Stimulated activated CD4-positive, alpha-beta T cell treated with anti-CD3 and anti-CD28 coated beads, Interleukin-4, amount 100 ng/mL, for 24 hours (primary cell): Measurements from ENCODE around the gene GALR2.

ENCODE experiments used
- DNase-seq: peaks from one replicate; pipeline ENCODE4 v3.0.0-alpha.2; 2020

GALR2 gene

DNA sequence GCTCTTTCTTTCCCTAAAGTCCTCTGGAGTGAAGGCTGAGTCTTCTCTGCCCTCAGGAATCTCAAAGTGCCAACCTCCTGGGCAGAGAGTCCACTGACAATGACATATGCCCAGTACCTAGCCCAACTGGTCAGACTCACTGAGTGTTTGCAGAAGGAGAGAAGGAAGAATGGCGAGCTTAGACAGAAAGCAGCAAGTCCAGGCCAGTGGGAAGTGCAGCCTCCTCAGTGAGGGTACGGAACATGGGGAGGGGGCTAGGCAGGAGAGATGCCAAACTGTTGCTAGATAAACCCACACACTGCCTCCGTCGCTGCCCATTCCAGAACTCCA lies 28.3 kb downstream of the GALR2 start:
- DNase-seq, result no peak

DNA sequence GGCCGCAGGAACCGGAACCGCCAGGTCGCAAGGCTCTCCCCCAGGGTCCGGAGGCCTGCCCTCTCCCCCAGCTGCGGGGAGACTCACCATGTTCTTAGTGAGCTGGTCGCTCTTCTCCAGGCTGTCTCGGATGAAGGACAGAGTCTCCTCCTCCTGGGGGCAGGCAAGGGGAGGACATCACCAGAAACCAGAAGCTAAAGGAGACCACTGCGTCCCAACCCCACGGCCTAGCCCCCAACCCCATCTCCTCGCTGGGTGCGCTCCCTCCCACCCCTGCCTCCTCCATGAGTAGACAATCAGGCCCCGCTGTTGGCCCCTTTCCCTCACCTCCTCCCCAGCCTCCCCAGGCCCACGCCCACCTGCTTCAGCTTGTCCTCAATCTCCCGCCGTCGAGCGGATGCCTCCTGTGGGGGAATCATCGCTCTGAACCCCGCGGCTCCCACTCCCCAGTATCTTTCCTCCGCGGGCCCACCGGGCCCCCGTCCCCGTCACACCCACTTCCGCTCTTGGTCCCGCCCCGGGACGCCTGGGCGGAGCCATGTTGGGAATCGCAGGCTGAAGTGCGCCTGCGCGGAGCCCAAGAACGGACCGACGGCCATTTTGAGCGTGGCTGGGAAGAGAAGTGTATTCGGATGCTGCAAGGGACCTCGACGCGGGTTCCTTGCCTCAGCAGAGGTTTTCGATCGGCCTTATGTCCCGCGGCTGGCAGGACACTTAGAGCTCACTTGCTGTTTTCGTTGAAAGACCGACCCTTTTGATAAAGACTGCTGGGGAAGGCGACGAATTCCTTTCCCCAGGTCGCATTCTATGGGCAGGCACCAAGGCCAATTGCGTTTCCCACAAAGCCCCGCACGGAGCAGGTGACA lies 28.9 kb downstream of the GALR2 start, which contains the start of gene EXOC7:
EXOC7 (minus strand) TSS at position 514 of the 866 bp plus-strand sequence; CDS start at position 419, 95 bp downstream.
- peak; percentile 92 for DNase-seq

DNA sequence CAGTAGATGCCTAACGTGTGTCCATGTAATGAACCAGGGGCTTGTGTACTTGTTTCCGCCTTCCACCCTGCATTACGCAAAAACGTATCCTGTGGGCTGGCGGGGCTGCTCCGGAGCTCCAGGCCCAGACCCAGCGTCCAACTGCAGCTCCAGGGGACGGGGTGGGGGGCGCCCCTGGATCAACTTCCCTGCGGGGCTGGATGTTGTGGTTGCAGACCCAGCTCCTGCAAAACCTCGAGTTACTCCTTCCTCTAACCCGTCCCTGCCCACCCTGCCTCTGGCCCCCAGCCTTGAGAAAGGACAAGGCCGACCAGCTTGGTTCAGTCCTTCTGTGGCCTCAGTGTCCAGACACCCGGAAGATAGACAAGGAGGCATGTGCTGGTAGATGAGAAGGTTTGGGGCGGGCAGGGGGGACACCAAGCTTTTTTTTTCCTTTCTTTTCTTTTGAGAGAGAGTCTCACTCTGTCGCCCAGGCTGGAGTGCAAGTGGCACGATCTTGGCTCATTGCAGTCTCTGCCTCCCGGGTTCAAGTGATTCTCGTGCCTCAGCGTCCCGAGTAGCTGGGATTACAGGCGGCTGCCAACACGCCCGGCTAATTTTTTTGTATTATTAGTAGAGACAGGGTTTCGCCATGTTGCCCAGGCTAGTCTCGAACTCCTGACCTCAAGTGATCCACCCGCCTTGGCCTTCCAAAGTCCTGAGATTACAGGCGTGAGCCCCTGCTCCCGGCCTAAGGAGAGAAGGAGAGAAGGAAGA lies 29.7 kb downstream of the GALR2 start:
- DNase-seq, result no peak

DNA sequence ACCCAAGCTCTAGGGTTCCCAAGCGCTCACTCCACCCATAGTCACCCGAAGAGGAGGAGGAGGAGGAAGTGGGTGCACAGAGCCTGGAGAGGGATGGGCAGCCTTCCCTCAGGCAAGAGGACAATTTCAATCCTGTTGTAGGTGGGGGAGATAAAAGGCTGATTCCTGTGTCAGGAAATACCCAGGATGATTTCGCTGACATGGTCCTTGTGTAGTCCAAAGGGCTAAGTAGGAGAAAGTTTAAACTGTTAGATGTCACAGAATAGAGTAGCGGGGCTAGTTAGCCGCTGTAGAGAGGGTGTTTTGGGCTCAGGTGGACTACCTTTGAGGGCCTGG lies 30.3 kb downstream of the GALR2 start:
- no peak for DNase-seq

DNA sequence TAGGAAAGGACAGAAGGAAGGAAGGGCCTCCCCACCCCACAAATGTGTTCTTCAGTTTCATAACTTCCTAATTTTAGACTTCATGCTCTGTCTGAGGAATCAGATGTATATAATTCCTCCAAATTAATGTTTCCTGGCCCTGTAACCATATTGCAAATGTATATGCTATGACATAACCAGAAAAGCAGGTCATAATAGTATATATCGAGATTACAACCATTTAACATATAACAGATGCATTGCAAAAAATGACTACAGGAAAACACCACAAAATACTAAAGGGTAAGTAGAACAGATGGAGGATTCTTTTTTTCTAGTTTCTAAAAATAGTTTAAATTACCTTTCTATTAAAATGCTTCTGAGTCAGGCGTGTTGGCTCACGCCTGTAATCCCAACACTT lies 32.1 kb downstream of the GALR2 start:
- DNase-seq, result no peak

DNA sequence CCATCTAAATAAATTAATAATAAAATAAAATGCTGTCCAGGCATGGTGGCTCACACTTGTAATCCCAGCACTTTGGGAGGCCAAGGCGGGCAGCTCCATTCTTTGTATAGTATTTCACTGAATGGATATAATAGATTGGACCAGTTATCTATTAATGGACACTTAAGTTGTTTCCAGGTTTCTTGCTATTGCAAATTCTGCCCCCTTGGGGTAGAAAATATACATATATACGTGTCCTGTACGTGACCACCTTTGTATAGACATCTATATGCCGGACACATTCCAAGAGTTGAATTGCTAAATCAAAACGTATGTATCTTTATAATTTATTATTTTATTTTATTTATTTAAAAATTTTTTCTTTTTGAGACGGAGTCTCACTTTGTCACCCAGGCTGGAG lies 32.9 kb downstream of the GALR2 start:
- DNase-seq, result no peak

DNA sequence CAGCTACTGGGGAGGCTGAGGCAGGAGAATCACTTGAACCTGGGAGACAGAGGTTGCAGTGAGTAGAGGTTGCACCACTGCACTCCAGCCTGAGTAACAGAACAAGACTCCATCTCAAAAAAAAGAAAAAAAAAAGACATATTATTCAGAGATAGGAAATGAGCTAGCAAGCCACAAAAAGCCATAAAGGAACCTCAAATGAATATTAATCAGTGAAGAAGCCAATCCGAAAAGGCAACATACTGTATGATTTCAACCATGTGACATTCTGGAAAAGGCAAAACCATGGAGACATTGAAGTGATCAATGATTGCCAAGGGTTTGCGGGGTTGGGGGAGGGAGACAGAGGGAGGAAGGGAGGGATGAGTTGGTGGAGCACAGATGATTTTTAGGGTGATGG lies 37.4 kb downstream of the GALR2 start:
- DNase-seq, result no peak

DNA sequence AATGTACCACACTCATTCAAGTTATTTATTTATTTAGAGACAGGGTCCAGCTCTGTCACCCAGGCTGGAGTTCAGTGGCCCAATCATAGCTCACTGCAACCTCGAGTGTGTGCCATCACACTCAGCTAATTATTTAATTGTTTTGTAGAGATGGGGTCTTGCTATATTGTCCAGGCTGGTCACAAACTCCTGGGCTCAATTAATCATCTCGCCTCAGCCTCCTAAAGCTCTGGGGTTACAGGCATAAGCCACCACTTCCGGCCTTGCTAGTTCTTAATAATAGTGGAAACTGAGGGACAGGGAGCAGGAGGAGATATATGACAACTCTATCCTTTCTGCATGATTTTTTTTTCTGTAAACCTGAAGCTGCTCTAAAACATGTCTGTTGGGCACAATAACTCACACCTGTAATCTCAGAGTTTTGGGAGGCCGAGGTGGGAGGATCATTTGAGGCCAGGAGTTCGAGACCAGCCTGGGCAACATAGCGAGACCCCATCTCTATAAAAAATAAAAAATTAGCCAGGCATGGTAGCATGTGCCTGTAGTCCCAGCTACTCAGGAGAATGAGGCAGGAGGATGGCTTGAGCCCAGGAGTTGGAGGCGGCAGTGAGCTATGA lies 40.7 kb downstream of the GALR2 start:
- DNase-seq, result no peak

DNA sequence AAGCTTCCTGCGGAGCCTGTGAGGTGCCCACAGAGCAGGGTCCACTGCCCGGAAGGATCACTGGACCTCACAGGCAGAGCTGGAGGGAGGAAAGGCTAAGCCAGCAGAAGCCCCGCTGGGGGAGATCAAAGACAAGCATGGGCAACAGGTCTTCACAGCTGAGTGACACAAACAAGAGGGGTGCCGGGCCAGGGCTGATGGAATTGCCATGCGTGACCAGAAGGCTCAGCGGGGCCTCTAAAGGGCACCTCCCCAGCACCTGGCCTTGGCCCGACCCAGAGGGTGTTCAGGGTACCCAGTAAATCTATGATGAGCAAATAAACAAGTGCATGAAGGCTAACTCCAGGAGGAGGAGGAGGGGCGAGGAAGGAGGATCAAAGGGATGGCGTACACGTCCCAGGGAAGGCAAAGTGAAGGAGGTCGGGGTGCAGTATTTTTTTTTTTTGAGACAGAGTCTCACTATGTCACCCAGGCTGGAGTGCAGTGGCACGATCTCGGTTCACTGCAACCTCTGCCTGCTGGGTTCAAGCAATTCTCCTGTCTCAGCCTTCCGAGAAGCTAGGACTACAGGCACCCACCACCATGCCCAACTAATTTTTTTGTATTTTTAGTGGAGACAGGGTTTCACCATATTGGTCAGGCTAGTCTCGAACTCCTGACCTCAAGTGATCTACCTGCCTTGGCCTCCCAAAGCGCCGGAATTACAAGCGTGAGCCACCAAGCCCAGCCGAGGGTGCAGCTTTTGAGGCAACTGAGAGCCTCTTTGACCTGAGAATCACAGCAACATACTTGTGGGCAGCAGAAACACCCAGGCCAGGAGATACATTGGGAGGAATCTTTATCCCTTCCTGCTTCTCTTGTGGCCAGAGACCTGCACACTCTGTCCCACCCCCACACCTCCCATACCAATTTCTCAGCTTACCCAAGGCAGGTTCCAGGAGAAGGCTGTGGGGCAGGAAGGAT lies 45.1 kb downstream of the GALR2 start:
- DNase-seq, result no peak

DNA sequence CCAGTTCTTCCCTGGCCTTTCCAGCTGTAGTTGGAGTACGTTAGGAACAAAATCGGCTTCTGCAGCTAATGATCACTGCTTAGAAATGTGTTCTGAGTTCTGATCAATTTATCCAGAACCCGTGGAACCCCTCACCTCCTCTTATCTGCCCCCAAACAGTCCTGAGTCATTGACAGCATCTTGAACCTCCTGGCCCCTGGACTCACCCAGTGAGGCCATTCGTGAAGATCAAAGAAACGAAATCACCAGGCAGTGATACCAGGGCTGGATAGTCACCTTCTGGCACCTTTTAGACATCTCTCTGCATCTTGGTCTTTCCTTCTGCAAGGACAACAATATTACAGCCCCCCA lies 46.1 kb downstream of the GALR2 start:
- DNase-seq, result no peak

DNA sequence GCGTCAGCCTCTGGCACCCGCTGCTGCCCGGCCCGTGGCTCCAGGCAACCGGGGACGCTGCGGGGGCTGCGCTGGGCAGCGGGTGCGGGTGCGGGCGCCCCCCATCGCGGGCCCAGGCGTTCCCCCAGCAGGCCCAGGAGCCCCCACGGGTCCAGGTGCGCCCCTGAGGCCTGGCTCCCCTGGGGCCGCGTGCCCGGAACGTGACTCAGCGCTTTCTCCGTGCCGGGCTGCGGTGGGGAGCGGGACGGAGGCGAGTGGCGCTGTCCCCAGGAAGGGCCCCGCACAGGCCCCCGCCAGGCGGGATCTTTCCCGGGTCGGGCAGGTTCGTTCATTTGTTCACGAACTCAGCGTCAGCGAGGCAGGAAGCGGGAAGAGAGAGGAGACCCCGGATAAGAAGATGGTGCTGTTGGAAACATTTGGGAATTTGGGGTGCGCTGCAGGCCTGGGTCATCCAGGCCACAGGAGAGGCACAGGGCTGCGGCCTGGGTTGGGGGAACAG lies 47.4 kb downstream of the GALR2 start:
- DNase-seq, result no peak

DNA sequence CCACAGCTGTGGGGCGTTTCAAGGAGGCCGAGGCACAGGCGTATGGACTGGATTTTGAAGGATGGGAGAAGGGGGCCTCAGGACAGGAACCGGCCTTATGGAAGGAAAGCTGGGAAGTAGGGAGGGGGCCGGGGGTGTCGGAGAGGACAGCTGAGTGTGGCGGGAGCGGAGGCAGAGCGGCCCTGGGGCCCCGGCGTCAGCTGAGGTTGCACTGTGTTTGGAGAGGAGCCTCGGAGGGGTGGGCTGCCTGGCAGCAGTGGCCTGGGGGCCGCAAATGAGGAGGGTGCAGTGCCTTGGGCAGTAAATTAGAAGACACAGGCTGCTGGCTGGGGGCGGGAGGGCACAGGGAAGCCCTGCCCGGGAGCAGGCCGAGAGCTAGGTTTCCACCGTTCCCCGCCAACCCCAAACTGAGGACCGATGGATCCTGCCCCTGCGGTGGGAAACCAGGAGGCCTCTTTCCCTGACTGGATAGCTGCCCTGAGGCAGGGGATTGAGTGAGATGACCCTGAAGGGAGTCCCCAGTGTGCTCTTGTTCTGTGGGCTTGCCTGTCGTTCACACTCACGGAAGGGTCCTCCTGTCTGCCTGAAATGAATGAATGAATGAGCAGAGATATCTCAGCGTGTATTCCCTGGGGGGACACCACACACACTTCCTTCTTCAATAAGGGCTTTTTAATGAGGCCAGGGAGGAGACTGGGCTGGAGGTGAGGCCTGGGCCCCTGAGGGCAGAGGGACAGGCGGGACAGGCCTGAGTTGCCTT lies 48.0 kb downstream of the GALR2 start:
- DNase-seq, result no peak

DNA sequence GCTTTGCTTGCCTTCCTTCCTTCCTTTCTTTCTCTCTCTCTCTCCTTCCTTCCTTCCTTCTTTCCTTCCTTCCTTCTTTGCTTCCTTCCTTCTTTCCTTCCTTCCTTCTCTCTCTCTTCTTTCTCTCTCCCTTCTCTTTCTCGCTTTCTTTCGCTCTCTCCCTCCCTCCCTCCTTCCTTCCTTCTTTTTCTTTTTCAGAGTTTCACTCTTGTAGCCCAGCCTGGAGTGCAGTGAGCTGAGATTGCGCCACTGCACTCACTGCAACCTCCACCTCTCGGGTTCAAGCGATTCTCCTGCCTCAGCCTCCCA lies 48.6 kb downstream of the GALR2 start:
- no peak for DNase-seq

DNA sequence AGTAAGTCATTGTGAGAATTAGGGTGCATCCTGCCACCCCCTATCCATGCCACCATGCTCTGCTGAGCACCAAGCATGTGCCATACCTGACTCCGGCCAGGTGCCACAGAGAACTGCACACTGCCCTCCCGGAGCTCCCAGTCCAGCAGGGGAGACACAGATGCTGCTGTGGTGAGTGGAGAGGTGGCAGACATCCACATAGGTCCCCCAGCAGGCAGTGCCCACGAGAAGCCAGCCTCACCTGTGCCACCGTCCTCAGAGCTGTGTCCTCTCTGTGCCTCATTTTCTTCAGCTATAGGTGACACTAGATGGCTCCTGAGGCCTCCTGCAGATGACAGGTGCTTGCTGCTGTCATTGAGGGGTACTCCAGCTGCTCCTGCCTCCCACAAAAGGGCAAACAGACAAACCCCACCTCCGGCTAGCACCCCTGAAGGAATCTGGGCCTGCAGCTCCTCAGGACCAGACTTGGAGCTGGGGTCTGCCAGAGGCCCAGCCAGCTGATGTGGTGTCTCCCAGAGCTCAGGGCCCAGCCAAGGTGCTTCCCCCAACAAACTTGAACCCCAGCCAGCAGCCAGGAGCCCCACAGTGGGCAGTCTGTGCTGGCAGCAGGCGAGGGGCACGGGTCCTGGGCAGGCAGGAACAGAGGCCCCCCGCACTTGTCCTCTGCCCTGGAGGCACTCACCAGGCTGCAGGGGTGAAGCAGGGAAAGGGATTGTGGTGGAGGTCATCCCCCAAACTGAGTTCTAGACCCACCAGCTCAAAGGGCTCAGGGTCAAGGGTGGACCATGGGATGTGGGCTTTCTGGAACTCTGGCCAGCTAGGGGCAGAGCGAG lies 49.4 kb downstream of the GALR2 start:
- DNase-seq, result no peak

DNA sequence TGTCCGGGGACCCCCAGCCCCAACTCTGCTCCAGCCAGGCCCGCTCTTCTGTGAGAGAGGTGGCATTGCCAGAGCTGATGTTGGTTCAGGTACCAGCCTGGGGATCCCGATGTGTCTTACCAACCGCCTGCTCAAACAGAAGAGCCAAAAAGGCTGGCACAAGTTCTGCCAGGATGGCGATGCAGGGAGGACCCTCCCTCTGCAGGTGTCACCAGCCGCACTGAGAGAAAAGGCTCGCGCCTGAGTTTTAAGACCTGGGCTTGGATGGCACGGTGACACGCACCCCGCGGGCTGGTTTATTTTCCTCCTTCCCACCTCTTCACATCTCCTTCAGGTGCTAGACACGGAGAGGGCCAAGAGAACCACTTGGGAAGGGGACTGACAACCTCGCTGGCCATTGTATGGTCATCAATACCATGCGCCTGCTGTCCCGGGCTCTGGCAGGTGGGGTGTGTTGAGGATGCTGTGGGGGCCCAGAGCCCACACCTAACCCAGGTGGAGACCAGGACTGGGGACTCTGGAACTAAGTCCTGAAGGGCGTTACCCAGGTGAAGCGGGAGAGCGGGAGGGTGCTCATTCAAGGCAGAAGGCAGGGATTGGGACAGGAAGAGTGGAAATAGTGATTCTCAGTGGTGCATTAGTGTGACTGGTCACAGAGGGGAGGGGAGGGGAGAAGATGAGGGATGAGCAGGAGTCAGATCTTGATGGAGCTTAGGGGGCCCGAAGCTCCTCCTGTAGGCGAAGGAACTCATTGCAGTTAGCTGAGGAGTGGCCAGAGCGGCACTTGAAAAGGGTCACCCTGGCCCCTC lies 50.2 kb downstream of the GALR2 start:
- no peak for DNase-seq

DNA sequence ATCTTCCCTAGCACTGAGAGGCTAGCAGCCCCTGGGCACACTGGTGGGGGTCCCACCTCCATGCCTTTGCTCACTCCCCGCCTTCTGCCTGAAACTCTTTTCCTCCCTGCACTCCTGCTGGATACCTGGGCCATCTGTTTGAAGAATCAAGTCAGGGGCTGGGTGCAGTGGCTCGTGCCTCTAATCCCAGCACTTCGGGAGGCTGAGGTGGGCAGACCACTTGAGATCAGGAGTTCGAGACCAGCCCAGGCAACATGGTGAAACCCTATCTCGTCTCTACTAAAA lies 50.8 kb downstream of the GALR2 start:
- no peak for DNase-seq

DNA sequence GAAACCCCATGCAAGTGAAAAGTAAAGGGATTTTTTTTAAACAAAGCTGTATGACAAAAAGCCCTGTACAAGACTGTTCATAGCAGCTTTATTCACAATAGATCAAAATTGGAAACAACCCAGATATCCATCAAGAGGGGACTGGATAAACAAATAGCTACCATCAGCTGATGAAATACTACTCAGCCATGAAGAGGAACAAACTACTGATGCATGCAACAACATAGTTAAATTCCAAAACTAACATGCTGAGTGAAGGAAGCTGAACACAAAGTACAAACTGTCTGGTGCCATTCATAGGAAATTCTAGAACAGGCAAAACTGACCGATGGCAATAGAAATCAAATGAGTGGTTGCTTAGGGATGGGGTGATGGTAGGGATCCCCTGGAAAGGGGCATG lies 51.3 kb downstream of the GALR2 start:
- DNase-seq, result no peak
